Stimulated activated CD8-positive, alpha-beta memory T cell treated with anti-CD3 and anti-CD28 coated beads, Interleukin-15, amount 100 ng/mL, for 1 hour (primary cell): Measurements from ENCODE around the gene PCP4.

Experiments
- DNase-seq: peaks from one replicate; pipeline ENCODE4 v3.0.0-alpha.2; 2020; ENCODE audit warnings: low read depth

PCP4 gene

GRCh38 chr21:39972976-39973770 lies 105.9 kb downstream of the PCP4 start:
- DNase-seq, result no peak

DNA sequence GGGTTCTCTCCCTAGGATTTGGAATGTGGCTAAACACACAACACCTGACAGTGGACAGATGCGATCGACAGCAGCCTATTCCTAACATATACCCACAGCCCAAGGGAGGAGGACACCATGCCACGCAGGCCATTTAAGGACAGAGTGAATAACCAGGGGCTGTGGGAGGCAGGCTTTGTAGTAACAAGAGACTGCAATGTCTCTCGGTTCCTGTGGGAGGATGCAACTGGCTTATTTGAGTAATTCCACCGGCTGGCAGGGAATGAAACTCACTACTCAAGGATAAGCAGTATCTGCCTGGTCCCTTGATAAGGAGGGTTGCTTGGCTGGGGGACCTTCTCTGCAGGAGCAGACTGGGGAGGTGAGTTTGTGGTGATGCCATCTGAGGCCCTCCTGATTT lies 109.6 kb downstream of the PCP4 start:
- no peak for DNase-seq
